Measurements from ENCODE around the gene OR13C3. TPM values are rescaled to one million over a fixed set of nuclear protein-coding genes. Genes with fewer than 3 reads are reported as not detected.

OR13C3 gene
- polyA plus RNA-seq, 1 donor from 2014 or later = not detected

DNA sequence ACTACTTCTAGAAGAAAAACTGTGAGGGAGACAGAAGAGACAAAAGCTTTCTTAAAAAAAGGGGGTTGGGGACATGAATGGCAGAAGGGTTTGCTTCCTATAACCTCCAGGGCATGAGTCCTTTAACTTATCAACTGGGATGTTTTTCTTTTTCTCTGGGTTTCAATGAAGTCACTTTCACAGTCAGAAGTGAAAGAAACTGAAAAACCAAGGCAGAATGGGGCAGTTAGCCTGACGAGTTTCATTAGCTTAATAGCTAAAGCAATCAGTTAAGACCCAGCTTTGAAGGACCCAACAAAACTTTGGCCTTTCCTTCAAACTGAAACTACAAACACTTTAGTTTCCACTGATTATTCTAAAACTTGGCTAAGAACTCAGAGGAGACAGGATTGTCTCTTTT lies 27.7 kb upstream of the OR13C3 start:
- Histone ChIP-seq H3F3A (ENCODE audit: insufficient read depth, low read length, poor library complexity, severe bottlenecking) (no peaks in the 10 kb centered on the region), H3K79me2 (replicated peaks; ENCODE audit: insufficient read depth, low read length) (no peaks in the 10 kb centered on the region), H4K20me1 (ENCODE audit: insufficient read depth) (no peaks in the 10 kb centered on the region), H3K9me2 (ENCODE audit: insufficient read depth, low read length) (no peaks in the 10 kb centered on the region), H3K4me3 (ENCODE audit: low read length) (no peak overlapping the region), H3K27ac (ENCODE audit: low read length) (no peak overlapping the region), H3K36me3 (ENCODE audit: insufficient read depth, low read length) (no peaks in the 10 kb centered on the region), H3K27me3 (ENCODE audit: insufficient read depth, low read depth, low read length) (no peaks in the 10 kb centered on the region), H3K9me3 (ENCODE audit: low read length) (no peaks in the 10 kb centered on the region), H3K9ac (ENCODE audit: low read length) (no peak overlapping the region), H2AFZ (ENCODE audit: low read depth, low read length) (no peak overlapping the region), H3K4me2 (ENCODE audit: low read length) (no peak overlapping the region)
- TF ChIP-seq MXI1 (conservative IDR thresholded peaks at IDR 0.05; ENCODE audit: poor library complexity, severe bottlenecking) = no peak
- TF ChIP-seq EP300 (conservative IDR thresholded peaks at IDR 0.05; ENCODE audit: poor library complexity, severe bottlenecking) = no peak
- TF ChIP-seq, protein P1, sequence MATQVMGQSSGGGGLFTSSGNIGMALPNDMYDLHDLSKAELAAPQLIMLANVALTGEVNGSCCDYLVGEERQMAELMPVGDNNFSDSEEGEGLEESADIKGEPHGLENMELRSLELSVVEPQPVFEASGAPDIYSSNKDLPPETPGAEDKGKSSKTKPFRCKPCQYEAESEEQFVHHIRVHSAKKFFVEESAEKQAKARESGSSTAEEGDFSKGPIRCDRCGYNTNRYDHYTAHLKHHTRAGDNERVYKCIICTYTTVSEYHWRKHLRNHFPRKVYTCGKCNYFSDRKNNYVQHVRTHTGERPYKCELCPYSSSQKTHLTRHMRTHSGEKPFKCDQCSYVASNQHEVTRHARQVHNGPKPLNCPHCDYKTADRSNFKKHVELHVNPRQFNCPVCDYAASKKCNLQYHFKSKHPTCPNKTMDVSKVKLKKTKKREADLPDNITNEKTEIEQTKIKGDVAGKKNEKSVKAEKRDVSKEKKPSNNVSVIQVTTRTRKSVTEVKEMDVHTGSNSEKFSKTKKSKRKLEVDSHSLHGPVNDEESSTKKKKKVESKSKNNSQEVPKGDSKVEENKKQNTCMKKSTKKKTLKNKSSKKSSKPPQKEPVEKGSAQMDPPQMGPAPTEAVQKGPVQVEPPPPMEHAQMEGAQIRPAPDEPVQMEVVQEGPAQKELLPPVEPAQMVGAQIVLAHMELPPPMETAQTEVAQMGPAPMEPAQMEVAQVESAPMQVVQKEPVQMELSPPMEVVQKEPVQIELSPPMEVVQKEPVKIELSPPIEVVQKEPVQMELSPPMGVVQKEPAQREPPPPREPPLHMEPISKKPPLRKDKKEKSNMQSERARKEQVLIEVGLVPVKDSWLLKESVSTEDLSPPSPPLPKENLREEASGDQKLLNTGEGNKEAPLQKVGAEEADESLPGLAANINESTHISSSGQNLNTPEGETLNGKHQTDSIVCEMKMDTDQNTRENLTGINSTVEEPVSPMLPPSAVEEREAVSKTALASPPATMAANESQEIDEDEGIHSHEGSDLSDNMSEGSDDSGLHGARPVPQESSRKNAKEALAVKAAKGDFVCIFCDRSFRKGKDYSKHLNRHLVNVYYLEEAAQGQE (IDR thresholded peaks at IDR 0.05; ENCODE audit: borderline replicate concordance) = no peak
- TF ChIP-seq, protein P2, sequence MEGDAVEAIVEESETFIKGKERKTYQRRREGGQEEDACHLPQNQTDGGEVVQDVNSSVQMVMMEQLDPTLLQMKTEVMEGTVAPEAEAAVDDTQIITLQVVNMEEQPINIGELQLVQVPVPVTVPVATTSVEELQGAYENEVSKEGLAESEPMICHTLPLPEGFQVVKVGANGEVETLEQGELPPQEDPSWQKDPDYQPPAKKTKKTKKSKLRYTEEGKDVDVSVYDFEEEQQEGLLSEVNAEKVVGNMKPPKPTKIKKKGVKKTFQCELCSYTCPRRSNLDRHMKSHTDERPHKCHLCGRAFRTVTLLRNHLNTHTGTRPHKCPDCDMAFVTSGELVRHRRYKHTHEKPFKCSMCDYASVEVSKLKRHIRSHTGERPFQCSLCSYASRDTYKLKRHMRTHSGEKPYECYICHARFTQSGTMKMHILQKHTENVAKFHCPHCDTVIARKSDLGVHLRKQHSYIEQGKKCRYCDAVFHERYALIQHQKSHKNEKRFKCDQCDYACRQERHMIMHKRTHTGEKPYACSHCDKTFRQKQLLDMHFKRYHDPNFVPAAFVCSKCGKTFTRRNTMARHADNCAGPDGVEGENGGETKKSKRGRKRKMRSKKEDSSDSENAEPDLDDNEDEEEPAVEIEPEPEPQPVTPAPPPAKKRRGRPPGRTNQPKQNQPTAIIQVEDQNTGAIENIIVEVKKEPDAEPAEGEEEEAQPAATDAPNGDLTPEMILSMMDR (IDR thresholded peaks at IDR 0.05; ENCODE audit: poor library complexity, severe bottlenecking) = no peak
- TF ChIP-seq POLR2AphosphoS5 (IDR thresholded peaks at IDR 0.05) = no peak
- no peak for TF ChIP-seq RAD21 (conservative IDR thresholded peaks at IDR 0.05)
- TF ChIP-seq TAF1 (IDR thresholded peaks at IDR 0.05; ENCODE audit: low read depth) = no peak
- TF ChIP-seq SMC3 (conservative IDR thresholded peaks at IDR 0.05; ENCODE audit: poor library complexity) = no peak
- TF ChIP-seq EZH2 (IDR thresholded peaks at IDR 0.05; ENCODE audit: borderline replicate concordance, insufficient read depth, low read length, poor library complexity, severe bottlenecking) = no peak

DNA sequence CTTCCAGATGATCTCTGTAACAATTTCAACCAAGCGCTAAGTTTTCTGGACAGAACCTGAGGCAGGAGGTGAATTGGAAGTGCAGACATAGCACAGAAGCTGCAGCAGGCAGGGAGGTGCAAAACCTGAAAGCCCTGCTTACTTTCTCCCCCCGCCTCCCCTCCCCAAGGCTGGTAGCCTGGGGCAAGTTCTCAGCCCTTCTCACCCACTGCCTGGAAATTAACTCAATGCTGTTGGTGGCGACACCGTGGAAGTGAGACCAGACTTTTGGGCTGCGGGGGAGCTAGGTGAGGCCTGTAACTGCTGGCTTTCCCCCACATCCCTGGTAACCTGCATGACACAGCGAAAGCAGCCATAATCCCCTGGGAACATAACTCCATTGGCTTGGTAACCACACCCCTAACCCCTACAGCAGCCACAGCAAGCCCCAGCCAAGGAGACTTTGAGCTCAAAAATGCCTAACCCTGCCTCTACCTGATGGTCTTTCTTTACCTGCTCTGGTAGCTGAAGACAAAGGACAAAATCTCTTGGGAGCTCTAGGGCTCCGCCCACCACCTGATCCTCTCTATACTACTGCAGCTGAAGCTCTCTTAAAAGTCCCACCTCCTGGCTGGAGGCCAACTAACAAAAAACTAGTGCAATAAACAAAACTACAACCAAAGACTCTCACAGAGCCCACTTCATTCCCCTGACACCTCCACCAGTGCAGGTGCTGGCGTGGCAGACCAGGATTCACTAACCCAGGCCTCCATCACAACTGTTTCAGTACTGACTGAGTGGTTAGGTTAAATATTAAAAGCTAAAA lies 20.4 kb upstream of the OR13C3 start:
- H3K9me3 ChIP-seq (ENCODE audit: low read length) = no peaks in the 10 kb centered on the region
- H3K9ac ChIP-seq (ENCODE audit: low read length) = no peak overlapping the region
- H3F3A ChIP-seq (ENCODE audit: insufficient read depth, low read length, poor library complexity, severe bottlenecking) = no peaks in the 10 kb centered on the region
- no peak overlapping the region for H3K4me3 ChIP-seq (ENCODE audit: low read length)
- H4K20me1 ChIP-seq (ENCODE audit: insufficient read depth) = no peaks in the 10 kb centered on the region
- no peaks in the 10 kb centered on the region for H3K27me3 ChIP-seq (ENCODE audit: insufficient read depth, low read depth, low read length)
- H3K9me2 ChIP-seq (ENCODE audit: insufficient read depth, low read length) = no peaks in the 10 kb centered on the region
- TF ChIP-seq POLR2AphosphoS5 (IDR thresholded peaks at IDR 0.05) (no peak), EZH2 (IDR thresholded peaks at IDR 0.05; ENCODE audit: borderline replicate concordance, insufficient read depth, low read length, poor library complexity, severe bottlenecking) (no peak), TAF1 (IDR thresholded peaks at IDR 0.05; ENCODE audit: low read depth) (no peak), EP300 (conservative IDR thresholded peaks at IDR 0.05; ENCODE audit: poor library complexity, severe bottlenecking) (no peak), RAD21 (conservative IDR thresholded peaks at IDR 0.05) (no peak), MXI1 (conservative IDR thresholded peaks at IDR 0.05; ENCODE audit: poor library complexity, severe bottlenecking) (no peak), SMC3 (conservative IDR thresholded peaks at IDR 0.05; ENCODE audit: poor library complexity) (no peak)
- TF ChIP-seq, protein P1 (IDR thresholded peaks at IDR 0.05; ENCODE audit: borderline replicate concordance) = no peak
- TF ChIP-seq, protein P2 (IDR thresholded peaks at IDR 0.05; ENCODE audit: poor library complexity, severe bottlenecking) = no peak
- H3K27ac ChIP-seq (ENCODE audit: low read length) = no peak overlapping the region
- H3K79me2 ChIP-seq (replicated peaks; ENCODE audit: insufficient read depth, low read length) = no peaks in the 10 kb centered on the region
- H3K4me2 ChIP-seq (ENCODE audit: low read length) = no peak overlapping the region
- H3K36me3 ChIP-seq (ENCODE audit: insufficient read depth, low read length) = no peaks in the 10 kb centered on the region
- no peak overlapping the region for H2AFZ ChIP-seq (ENCODE audit: low read depth, low read length)
